NB4 (cell line): Measurements from ENCODE around the gene NRXN3.

Experiments used
- DNase-seq: peaks from one replicate; pipeline ENCODE4 v3.0.0; 2010; ENCODE audit warnings: low read depth
- H3K4me3 ChIP-seq: one replicate; pipeline ENCODE4 v1.5.1; 2011; ENCODE audit warnings: mild to moderate bottlenecking, low read depth, low read length, moderate library complexity
- MYC ChIP-seq: IDR thresholded peaks from 2 replicates; pipeline ENCODE4 v1.6.1; 2011; ENCODE audit warnings: low read depth, low read length
- POLR2A ChIP-seq: IDR thresholded peaks from 2 replicates; pipeline ENCODE4 v1.6.1; 2011; ENCODE audit warnings: mild to moderate bottlenecking; ENCODE audit not compliant: insufficient read length; ENCODE audit errors: extremely low read depth
- TF ChIP-seq, protein P1 (sequence below): IDR thresholded peaks from 2 replicates; pipeline ENCODE4 v1.6.1; 2011; ENCODE audit warnings: low read depth, low read length
- TF ChIP-seq, protein P2 (sequence below): IDR thresholded peaks from one replicate; pipeline ENCODE4 v1.5.1; 2012; ENCODE audit warnings: low read depth, low read length

NRXN3 gene

DNA sequence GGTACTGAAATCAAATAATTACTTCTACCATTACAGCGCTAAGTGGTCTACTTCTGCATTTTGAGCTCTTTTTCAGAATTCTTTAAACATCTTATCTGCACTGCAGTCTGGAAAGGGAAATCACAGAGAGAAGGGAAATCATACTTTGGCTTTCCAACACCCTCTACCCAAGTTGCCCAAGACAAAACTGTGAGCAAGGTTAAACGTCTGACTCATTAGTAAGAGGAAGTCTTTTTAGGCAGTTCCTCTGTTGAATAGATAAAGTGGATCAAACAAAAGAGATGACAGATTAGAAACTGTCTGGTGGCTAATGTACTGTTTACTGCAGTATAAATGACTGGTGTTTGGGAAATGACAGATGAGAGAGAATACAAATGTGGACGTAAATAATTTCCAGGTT lies 858.1 kb downstream of the NRXN3 start:
- TF ChIP-seq, protein P1, sequence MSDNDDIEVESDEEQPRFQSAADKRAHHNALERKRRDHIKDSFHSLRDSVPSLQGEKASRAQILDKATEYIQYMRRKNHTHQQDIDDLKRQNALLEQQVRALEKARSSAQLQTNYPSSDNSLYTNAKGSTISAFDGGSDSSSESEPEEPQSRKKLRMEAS, result no peak
- no peak for TF ChIP-seq MYC
- TF ChIP-seq POLR2A, result no peak
- TF ChIP-seq, protein P2, sequence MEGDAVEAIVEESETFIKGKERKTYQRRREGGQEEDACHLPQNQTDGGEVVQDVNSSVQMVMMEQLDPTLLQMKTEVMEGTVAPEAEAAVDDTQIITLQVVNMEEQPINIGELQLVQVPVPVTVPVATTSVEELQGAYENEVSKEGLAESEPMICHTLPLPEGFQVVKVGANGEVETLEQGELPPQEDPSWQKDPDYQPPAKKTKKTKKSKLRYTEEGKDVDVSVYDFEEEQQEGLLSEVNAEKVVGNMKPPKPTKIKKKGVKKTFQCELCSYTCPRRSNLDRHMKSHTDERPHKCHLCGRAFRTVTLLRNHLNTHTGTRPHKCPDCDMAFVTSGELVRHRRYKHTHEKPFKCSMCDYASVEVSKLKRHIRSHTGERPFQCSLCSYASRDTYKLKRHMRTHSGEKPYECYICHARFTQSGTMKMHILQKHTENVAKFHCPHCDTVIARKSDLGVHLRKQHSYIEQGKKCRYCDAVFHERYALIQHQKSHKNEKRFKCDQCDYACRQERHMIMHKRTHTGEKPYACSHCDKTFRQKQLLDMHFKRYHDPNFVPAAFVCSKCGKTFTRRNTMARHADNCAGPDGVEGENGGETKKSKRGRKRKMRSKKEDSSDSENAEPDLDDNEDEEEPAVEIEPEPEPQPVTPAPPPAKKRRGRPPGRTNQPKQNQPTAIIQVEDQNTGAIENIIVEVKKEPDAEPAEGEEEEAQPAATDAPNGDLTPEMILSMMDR, result no peak
- peak; percentile 72 for DNase-seq
- no peak overlapping the region for H3K4me3 ChIP-seq

DNA sequence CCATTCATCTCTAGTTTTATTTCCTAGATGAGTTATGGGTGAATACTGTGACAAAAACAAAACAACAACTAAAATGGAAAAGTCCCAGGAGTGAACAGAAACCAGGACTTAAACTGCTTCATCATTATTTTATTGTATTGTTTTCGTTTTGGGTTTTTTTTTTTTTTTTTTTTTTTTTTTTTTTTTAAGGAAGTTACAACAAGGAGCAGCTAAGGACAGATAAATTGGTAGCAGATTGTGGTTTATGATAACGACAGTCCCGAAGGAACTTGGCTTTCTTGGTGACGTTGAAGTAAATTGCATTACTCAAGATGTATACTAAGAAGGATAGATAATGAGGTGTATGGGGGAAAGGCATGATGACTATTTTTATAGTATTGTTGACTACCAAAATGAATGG lies 866.3 kb downstream of the NRXN3 start:
- DNase-seq, result peak; percentile 61
- no peak for TF ChIP-seq POLR2A
- TF ChIP-seq MYC, result no peak
- TF ChIP-seq, protein P1, result no peak
- TF ChIP-seq, protein P2, result no peak
- no peak overlapping the region for H3K4me3 ChIP-seq

DNA sequence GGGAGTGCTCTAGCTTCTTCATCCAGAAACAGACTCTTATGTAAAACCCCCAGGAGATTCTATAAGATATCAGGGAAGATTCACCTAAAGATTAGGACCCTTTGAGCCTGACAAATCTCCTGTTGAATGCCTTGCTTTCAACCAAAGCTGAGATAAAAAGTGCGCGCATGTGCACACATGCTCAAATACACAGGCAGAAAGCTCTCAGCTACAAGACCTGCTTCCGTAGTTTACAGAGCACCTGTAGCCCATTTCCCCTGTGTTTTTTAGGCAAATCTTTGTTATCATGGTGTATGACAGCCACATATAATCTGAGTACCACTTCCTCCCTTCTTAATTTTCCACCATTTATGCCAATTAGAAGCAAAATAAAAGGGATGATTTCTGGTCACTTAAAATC lies 866.9 kb downstream of the NRXN3 start:
- peak; percentile 5 for DNase-seq
- TF ChIP-seq MYC, result no peak
- no peak for TF ChIP-seq POLR2A
- no peak overlapping the region for H3K4me3 ChIP-seq

DNA sequence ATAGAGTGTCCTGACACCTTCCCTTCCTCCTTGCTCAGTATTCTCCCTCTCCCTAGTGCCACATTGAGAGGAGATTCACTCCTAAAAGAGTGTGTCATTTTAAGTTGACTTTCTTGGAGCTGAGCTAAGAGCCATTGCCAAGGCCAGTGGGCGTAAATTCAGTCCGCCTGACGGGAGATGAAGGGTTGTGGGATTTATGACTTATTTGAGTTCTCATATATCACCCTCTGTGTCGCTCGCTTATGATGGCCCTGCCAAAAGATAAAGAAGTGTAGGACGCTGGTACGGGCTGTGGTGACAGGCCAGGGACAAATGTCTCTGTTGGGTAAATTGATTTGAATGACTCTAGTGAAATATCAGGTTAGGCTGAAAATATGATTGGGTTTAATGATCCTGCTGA lies 867.4 kb downstream of the NRXN3 start:
- TF ChIP-seq, protein P1, result no peak
- no peak for TF ChIP-seq MYC
- no peak overlapping the region for H3K4me3 ChIP-seq
- no peak for DNase-seq

DNA sequence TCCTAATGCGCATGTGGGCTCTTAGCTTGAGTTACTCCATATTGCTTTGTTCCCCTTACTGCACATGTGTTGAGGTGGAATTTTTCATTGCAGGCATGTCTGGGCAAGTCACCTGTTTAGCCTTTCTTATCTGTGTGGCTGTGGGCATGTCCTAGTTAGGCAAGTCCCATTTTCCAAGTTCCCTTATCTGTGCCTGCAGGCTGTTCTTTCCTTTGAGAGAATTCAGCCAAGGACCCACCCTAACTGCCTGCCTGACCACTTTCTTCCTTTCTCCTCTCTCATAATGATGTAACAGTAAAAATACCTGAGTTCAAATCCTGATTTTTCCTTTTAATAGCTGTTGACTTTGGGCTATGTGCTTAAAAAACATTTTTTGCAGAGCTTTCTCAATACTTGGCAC lies 870.6 kb downstream of the NRXN3 start:
- no peak for TF ChIP-seq MYC
- no peak for TF ChIP-seq POLR2A
- TF ChIP-seq, protein P2, result no peak
- TF ChIP-seq, protein P1, result no peak
- H3K4me3 ChIP-seq, result no peak overlapping the region
- no peak for DNase-seq

DNA sequence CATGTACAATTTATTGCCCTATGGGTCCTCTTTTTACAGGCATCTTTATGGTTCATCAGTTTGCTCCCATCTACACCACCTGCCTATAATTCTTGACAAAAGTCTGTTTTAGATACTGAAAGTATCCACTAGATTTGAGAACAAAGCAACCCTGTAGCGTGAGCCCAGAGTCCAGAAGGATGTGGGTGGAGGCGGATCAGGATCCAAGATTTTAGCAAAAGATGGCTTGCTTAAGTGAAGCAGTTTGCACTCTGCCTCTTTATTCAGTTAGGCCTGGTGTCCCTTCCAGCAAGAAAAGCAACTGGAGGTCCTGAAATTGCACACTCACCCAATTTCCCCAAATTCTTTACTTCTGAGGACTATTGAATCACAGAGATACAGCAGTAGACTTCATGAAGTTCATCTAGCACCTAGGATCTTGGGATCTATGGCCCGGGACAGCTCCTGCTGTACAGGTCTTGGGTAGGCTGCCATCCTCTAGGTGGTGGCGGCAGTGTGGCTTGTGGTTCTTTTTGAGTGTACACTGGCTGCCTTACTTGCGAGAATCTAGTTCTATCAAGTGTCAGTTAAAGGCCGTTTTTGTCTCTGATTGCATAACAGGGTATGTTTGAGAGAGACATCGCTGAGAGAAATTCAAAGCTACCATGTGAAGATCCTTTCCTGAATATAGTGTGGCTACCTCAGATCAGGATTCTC lies 873.2 kb downstream of the NRXN3 start:
- TF ChIP-seq, protein P1, result no peak
- no peak for TF ChIP-seq MYC
- TF ChIP-seq, protein P2, result no peak
- no peak for TF ChIP-seq POLR2A
- DNase-seq, result peak; percentile 43
- H3K4me3 ChIP-seq, result no peak overlapping the region
